NCI-H524 (cell line): ENCODE results near the gene RAB6B.
A peak's percentile ranks its signal among the peaks of the same experiment; 100 is the strongest.
"Not testable (repeated sequence)": the region's sequence is repeated elsewhere in the genome, so short reads cannot be mapped to it uniquely, and the experiment has no call there.

Experiments used
- DNase-seq, 2 experiments: peaks; one replicate each; lab custom pipeline; 2025; lab: John Stamatoyannopoulos, UW

RAB6B gene

DNA sequence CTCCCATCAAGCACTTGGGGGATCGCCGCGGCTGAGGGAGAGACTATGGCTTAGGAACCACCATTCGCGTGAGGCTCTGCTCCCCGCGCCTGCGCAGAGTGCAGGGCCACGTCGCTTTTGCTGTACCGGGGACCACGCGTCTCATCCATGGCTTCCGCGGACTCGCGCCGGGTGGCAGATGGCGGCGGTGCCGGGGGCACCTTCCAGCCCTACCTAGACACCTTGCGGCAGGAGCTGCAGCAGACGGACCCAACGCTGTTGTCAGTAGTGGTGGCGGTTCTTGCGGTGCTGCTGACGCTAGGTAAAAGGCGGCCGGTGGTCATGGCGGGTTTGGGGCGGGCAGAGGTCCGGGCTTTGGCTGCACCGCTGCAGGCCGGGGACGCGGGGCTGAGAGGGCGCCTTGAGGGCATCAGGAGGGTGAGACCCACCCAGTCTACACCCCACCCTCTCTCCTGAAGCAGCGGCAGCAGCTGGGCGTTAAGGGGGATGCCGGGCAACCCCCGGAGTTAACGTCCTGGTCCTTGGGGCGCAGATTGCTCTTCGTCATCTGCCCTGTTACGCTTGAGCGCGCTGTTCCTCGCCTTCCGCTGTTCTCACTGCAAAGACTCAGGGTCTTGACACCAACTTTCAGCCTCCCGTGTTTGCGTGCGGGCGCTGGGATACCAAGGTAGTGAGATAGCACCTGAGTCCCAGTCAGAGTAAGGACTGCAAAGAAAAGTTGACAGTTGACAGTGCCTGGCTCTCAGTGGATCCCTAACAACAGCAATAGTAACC is 89.8 kb downstream of the RAB6B start, which contains the start of gene SRPRB:
SRPRB (plus strand) TSS at position 114 of the 774 bp plus-strand sequence; CDS start at position 148, 34 bp downstream.
- DNase-seq: peak; percentile 97 to 99

DNA sequence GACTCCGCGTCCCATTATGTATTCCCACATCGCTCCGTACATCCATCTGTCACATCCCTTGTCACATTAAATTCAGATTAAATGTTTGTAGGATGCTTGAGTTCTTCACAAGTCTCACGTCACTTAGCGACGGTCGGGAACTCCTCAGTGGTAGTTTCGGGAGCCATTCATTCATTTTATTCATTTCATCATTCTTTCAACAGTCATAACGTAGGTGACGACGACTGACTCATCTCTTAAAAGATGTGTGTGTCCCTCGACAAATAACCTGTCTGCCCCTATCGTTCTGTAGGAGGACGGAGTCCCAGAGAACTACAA is 90.3 kb downstream of the RAB6B start:
- DNase-seq: peak in 1 of 2 experiments; percentile 71

DNA sequence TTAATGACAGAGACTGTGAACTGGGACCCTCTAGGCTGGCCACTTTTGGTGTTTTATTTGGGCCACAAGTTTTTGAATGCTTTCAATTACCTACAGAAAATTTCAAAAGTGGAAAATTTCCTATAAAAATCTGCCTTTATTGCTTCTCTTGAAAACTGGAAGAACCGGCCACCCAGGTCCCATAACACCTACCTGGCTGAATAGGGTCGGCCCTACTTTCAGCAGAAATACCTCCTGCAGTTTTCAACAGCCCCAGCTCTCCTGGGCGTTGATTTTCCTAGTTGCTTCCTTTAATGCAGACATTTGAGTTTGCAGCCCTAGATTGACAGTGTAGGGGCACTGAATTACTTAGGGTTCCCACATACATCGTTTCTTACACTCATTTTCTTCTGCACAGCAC is 90.8 kb downstream of the RAB6B start:
- no peak for DNase-seq

DNA sequence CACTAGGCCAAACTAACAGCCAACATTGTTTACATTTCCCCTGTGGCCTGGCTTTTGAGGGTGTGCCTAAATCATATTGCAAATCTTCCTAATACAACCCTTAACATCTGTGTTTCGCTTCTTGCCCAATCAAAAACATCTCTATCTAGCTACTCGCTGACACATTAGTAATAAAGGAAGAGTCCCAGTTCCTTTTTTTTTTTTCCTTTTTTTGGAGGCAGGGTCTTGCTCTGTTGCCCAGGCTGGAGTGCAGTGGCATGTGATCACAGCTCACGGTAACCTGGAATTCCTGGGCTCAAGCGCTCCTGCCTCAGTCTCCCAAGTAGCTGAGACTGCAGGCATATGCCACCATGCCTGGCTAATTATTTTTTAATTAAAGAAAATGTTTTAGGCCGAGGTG is 92.2 kb downstream of the RAB6B start:
- no peak for DNase-seq

DNA sequence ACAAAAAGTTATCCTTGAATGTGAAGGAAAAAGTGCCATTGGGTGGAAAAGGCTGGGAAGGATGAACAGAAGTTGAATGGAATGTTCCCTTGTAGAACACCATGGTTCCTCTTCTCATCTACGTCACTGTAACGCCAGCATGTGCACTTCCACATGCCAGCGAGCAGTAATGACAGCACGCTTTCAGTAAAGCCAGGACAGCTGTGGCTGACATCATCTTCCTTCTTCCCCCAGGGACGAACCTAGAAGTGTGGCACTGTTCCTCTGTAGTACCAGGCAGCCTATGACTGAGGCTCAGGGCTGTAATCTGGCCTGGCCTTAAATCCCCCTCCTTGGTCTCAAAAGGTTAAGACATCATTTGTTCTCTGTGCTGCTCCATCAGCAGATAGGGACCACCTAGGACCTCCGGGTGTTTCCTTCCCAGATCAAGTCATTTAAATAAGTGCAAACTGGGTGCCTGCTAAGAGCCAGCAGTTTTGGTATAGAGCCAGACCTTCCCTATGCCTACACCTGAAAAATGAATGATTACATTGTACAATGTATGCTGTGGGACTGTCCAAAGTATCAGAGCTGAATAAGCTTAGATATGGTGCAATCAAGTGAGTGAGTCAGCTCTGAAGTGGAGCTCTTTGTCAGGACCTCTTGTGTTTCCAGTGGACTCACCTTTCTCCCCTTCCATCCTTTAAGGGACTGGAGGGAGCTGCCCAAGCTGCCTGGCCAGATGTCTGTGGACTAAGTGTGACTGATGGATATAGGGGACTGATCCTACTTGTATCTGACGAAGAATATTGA is 95.7 kb downstream of the RAB6B start:
- DNase-seq: peak in 1 of 2 experiments; percentile 42

DNA sequence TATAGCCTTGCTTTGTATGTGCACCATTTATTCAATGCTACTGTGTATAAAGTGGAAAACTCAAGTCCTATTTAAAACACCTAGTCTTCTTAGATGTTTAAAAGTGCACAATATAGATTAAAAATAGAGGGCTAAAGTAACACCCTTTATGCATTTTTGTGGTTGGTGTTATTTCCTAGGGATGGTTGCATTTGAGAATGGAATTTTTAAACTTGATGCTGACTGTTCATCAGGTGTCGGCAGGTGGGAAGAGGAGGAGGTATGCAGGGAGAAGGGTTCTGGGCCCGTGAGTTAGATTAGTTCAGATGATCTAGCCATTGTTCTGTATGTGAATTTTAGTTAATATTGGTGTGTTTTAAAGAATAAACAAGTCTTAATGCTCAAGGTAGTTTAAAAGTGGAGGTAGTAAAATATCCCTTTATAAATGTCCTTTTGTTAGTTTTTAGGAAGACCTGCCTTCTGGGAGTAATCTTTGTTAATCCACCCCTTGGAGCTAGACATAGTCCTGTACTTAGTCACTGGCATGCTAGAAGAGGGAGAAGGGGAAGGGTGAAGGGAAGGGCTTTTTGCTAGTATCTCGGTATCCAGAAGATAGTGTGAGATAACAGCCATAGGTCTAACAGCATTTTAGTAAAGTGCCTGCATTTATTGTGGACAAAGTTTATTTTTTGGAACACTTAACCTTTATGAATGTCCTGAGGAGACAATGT is 98.1 kb downstream of the RAB6B start:
- DNase-seq: no peak

DNA sequence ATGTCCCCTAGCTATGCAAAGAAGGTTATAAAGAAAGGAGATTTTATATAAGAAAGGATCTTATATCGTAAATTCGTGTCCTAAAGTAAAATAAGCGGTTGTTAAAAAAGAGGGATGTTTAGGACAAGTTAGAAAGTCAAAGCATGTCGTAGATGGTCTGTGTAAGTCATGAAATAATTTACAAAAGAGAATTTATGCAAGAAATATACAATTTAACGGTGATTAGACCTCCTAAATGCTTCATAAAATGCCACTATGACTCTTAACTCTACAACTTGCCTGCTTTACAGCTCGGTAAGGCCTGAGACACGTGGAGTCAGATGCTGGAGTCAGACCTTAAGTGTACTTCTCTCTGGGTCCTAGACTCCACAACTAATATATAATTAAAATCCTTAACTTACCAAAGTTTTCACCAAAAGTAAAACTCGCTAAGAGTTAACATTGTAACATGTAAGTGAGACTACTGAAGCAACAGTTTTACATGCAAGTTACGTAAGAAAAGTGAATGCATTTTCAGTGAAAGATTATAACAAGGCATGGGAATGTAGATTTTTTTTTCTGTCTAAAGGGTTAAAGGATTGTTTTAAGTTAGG is 103.4 kb downstream of the RAB6B start:
- peak in 1 of 2 experiments; percentile 13 for DNase-seq

DNA sequence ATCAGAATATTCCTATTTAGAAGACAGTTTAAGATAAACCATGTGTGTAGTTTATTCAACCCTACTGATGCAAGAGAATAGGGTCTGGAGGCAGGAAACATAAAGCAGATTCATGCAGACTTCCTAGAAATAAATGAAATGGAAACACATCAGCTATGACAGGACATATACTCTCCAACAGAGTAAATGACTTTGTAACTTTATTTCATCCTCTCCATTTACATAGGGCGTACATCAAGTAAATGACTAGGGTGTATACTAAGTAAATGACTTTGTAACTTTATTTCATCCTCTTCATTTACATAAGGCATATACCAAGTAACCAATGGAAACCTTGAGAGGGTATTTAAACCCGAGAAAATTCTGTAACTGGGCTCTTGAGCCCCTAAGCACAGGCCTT is 107.7 kb downstream of the RAB6B start:
- no peak for DNase-seq

DNA sequence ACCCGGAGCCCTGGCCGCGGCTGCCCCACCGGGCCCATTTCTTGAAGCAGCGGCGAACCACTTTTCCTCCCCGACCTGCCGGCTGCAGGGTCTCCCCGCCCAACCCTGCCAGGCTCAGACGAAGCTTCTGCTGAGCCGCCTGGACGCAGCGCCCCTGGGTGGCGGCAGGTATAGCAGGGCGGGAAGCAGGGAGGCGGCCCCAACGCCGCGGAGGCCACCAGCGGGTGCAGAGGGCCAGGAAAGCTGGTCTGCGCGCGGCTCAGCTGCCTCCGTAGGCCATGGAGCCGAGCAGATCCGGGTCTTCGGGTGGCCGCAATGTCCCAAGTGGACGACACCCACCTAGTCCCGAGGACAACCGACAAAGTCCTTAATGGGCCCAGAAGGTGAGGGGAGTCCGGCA is 111.9 kb downstream of the RAB6B start:
- DNase-seq: no peak

DNA sequence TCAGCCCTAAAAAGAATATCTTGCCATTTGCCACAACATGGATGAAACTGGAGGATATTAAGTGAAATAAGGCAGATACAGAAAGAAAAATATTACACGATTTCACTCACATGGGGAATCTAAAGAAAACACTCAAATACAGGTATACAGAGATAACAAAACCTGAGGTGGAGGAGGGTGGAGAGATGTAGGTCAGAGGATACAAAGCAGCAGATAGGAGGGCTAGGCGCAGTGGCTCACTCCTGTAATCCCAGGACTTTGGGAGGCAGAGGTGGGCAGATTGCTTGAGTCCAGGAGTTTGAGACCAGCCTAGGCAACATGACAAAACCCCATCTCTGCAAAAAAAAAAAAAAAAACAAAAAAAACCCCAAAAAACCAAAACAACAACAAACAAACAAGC is 113.2 kb downstream of the RAB6B start:
- DNase-seq: no peak

DNA sequence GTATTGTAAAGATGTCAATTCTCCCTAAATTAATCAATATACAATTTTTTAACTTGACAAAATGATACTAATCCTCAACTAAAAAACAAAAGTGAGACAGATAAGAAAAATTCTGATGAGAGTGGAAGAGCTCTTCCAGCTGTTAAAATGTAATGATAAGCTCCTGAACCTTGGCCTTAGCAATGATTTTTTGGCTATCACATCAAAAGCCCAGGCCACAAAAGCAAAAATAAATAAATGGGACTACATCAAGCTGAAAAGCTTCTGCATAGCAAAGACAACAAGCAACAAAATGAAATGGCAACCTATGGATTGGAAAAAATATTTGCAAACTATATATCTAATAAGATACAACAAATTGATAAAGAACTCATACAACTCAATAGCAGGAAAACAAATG is 114.1 kb downstream of the RAB6B start:
- DNase-seq: no peak

DNA sequence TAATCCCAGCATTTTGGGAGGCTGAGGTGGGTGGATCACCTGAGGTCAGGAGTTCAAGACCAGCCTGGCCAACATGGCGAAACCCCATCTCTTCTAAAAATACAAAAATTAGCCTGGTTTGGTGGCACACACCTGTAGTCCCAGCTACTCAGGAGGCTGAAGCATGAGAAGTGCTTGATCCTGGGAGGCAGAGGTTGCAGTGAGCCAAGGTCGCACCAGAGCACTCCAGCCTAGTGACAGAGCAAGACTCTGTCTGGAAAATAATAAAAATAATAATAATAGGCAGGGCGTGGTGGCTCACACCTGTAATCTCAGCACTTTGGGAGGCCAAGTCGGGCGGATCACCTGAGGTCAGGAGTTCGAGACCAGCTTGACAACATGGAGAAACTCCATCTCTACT is 114.9 kb downstream of the RAB6B start:
- DNase-seq: not testable (repeated sequence)

DNA sequence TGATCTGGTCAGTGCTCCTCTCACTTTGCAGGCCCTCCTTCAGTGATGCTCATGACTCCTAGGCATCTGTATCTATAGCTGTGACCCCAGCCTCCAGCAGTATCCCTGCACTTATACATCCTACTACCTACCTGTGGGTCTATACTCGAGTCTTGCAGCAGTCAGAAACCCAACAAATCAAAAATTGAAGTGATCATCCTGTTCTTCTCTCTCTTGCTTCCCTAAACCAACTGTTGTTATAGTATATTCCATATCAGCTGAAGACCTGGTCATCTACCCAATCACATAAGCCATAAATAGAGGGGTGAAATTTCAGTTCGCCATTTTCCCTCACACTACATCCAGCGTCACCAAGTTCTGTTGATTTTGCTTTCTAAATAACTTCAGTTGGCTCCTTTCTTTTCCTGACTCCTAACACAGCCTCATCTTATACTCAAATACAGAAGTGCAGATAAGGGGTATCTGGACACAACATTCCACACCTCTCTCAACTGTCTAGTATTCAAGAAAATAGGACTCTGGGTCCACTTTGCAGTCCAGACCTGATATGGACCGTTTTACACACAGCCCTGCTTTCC is 116.0 kb downstream of the RAB6B start:
- DNase-seq: no peak

DNA sequence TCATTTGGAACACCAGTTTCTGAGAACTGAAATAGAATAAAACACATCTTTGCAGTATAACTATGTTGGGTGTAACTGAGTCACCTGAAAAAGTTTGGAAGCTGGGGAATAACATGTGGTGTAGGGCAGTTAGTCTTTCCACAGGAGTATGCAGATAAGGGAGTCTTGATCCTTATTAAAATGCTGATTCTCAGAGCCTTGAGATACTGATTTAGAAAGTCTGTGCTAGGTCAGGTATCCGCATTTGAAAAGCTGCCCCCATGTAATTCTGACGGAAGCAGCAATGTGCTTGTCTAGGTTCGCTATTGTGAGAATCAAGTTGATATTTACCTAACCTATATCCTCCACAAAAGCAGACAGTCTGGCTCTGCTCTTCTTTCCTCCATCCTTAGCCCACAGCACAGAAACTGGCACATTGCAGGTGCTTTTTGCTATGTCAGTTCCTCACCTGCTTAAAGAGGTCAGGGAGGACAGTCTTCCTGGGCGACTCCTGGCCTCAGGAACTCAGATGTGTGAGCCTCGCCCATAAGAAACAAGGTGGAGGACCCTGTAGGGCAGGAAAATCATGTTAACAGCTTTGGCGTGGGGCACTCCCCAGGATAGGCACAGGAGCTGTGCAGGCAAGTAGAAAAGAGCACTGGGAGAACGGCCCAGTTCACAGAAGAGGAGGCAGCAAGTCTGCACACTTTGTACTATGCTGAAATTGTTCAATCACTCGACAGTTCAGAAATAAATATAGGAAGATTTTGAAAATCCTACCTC is 117.7 kb downstream of the RAB6B start:
- DNase-seq: no peak

DNA sequence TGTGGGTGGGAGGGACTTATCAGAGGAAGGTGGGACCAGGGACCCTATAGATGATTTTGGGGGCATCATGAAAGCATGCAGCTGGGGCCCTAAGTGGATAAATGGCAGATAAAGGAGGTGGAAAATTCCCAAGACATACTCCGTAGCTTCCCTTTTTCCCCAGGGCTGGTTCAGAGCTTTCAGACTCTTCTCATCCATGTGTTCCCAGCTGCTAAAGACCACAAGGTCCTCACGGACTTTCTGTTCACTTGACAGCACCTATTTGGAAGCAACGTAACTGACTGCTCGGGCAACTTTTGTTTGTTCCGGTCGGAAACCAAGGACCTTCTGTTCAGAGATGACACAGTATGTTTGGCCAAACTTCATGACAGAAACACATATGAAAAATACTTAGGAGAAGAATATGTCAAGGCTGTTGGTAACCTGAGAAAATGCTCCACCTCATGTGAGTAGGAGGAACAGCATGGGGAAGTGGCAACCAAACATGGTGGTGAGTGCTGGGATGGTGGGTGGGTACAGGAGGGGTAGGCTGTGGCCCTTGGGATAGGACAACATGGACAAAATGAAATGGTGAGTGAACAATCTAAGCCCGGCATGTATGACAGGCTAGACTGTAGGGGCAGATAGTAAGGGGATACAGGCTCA is 118.8 kb downstream of the RAB6B start:
- no peak for DNase-seq

DNA sequence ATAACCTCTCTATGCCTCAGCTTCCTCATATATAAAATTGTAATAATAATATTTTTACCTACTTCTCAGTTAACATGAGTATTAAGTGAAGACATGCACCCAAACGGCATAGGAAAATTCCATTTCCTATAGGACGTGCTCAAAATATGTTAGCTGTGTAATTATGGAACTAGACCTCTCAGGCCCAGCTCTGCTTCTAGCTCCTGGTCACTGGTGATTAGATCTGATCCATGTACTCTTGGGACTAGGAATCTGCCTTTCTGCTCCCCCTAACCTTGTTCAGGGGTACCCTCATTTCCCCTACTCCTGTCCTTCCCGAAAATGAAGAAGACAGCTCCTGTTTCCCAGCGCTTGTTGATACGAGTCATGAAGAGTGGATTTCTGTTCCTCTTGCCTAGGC is 119.8 kb downstream of the RAB6B start:
- no peak for DNase-seq

DNA sequence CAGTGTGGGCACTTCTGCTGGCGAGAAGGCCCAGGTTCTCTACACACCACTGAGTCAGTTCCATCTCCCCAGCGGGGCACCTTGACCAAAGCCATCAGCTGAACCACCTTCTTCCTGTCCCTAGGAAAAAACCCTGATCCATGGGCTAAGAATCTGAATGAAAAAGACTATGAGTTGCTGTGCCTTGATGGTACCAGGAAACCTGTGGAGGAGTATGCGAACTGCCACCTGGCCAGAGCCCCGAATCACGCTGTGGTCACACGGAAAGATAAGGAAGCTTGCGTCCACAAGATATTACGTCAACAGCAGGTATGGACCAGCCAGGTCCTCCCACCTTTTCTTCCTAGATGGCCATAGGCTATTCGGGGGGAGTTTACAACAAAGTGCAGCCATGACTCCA is 120.4 kb downstream of the RAB6B start:
- DNase-seq: no peak
